ENCODE results near the gene DGUOK. TPM values are rescaled to one million over a fixed set of nuclear protein-coding genes. Genes with fewer than 3 reads are reported as not detected.

The DGUOK gene
- total and polyA plus RNA-seq, 2 donors (not counting 1 experiment from before 2014, with no cell fraction given): 54.3 to 93.7 TPM

GRCh38 chr2:73922681-73923080 is 4.0 kb upstream of the DGUOK start:
- no peak overlapping the region for H3K27ac ChIP-seq (ENCODE audit: insufficient read depth, low read length)

GRCh38 chr2:73925033-73925704 is 1.5 kb upstream of the DGUOK start:
- Histone ChIP-seq H3K9me3 (ENCODE audit: control insufficient read depth, insufficient read depth, low read depth, low read length) (no peaks in the 10 kb centered on the region), H3K4me1 (ENCODE audit: control insufficient read depth, extremely low read depth, insufficient read depth, low read length) (peaks cover 2% of the 10 kb centered on the region), H3K36me3 (ENCODE audit: control insufficient read depth, insufficient read depth, low read length) (no peaks in the 10 kb centered on the region), H3K4me2 (ENCODE audit: extremely low read depth, insufficient read depth, low read length) (no peak overlapping the region), H3K9ac (ENCODE audit: insufficient read depth, low read length) (no peak overlapping the region), H4K20me1 (ENCODE audit: control insufficient read depth, extremely low read depth, insufficient read depth, low read length) (no peaks in the 10 kb centered on the region), H3K4me3 (replicated peaks in 1 of 4; ENCODE audit: control extremely low read depth in 1 of 4, insufficient read depth in 1 of 4, low read depth in 3 of 4, low read length in 4 of 4) (no peak overlapping the region), H2AFZ (ENCODE audit: low read length) (no peak overlapping the region), H3K79me2 (ENCODE audit: control insufficient read depth, insufficient read depth, low read length) (peaks cover 32% of the 10 kb centered on the region), H3K27ac (ENCODE audit: insufficient read depth, low read length) (no peak overlapping the region), H3K27me3 (ENCODE audit: control insufficient read depth, insufficient read depth, low read length) (no peaks in the 10 kb centered on the region)
- no peak for DNase-seq (ENCODE audit: low read depth in 2 of 2)
- no peak for TF ChIP-seq EZH2 (IDR thresholded peaks at IDR 0.05; ENCODE audit: low read length, missing control alignments)
- no peak for TF ChIP-seq CTCF (conservative IDR thresholded peaks at IDR 0.05 in 1 of 2, IDR thresholded peaks at IDR 0.05 in 1 of 2; ENCODE audit: low read depth in 1 of 2, low read length in 2 of 2)

More at GRCh38 chr2:73922681-73923080, 4.0 kb upstream of the DGUOK start:
- no peaks in the 10 kb centered on the region for H4K20me1 ChIP-seq (ENCODE audit: control insufficient read depth, extremely low read depth, insufficient read depth, low read length)
- H3K9ac ChIP-seq (ENCODE audit: insufficient read depth, low read length): no peak overlapping the region
- no peaks in the 10 kb centered on the region for H3K36me3 ChIP-seq (ENCODE audit: control insufficient read depth, insufficient read depth, low read length)
- no peak overlapping the region for H3K4me2 ChIP-seq (ENCODE audit: extremely low read depth, insufficient read depth, low read length)
- DNase-seq (ENCODE audit: low read depth in 2 of 2): no peak
- TF ChIP-seq EZH2 (IDR thresholded peaks at IDR 0.05; ENCODE audit: low read length, missing control alignments): no peak
- no peak for TF ChIP-seq CTCF (conservative IDR thresholded peaks at IDR 0.05 in 1 of 2, IDR thresholded peaks at IDR 0.05 in 1 of 2; ENCODE audit: low read depth in 1 of 2, low read length in 2 of 2)
- no peak overlapping the region for H3K4me3 ChIP-seq (replicated peaks in 1 of 4; ENCODE audit: control extremely low read depth in 1 of 4, insufficient read depth in 1 of 4, low read depth in 3 of 4, low read length in 4 of 4)
- H3K9me3 ChIP-seq (ENCODE audit: control insufficient read depth, insufficient read depth, low read depth, low read length): no peaks in the 10 kb centered on the region
- no peak overlapping the region for H2AFZ ChIP-seq (ENCODE audit: low read length)
- H3K4me1 ChIP-seq (ENCODE audit: control insufficient read depth, extremely low read depth, insufficient read depth, low read length): no peaks in the 10 kb centered on the region
- peaks cover 7% of the 10 kb centered on the region for H3K79me2 ChIP-seq (ENCODE audit: control insufficient read depth, insufficient read depth, low read length)
- H3K27me3 ChIP-seq (ENCODE audit: control insufficient read depth, insufficient read depth, low read length): no peaks in the 10 kb centered on the region

GRCh38 chr2:73925853-73926492 is 707 bp upstream of the DGUOK start:
- H3K79me2 ChIP-seq (ENCODE audit: control insufficient read depth, insufficient read depth, low read length): peaks cover 35% of the 10 kb centered on the region
- peak overlapping the region; percentile 5 for H2AFZ ChIP-seq (ENCODE audit: low read length)
- H4K20me1 ChIP-seq (ENCODE audit: control insufficient read depth, extremely low read depth, insufficient read depth, low read length): no peaks in the 10 kb centered on the region
- no peak overlapping the region for H3K27ac ChIP-seq (ENCODE audit: insufficient read depth, low read length)
- H3K4me1 ChIP-seq (ENCODE audit: control insufficient read depth, extremely low read depth, insufficient read depth, low read length): peaks cover 2% of the 10 kb centered on the region
- no peaks in the 10 kb centered on the region for H3K9me3 ChIP-seq (ENCODE audit: control insufficient read depth, insufficient read depth, low read depth, low read length)
- no peak for TF ChIP-seq EZH2 (IDR thresholded peaks at IDR 0.05; ENCODE audit: low read length, missing control alignments)
- no peak for TF ChIP-seq CTCF (conservative IDR thresholded peaks at IDR 0.05 in 1 of 2, IDR thresholded peaks at IDR 0.05 in 1 of 2; ENCODE audit: low read depth in 1 of 2, low read length in 2 of 2)
- H3K27me3 ChIP-seq (ENCODE audit: control insufficient read depth, insufficient read depth, low read length): no peaks in the 10 kb centered on the region
- H3K4me2 ChIP-seq (ENCODE audit: extremely low read depth, insufficient read depth, low read length): peak overlapping the region; percentile 44
- DNase-seq (ENCODE audit: low read depth in 2 of 2): no peak
- no peak overlapping the region for H3K9ac ChIP-seq (ENCODE audit: insufficient read depth, low read length)
- H3K4me3 ChIP-seq (replicated peaks in 1 of 4; ENCODE audit: control extremely low read depth in 1 of 4, insufficient read depth in 1 of 4, low read depth in 3 of 4, low read length in 4 of 4): peak overlapping the region in 3 of 4 experiments; percentile 12 to 97 (median 65)
- H3K36me3 ChIP-seq (ENCODE audit: control insufficient read depth, insufficient read depth, low read length): no peaks in the 10 kb centered on the region

Data from fibroblast of lung (primary cell).